HG03095 (cell line): ENCODE data around the gene BEGAIN.

Experiments used
- ATAC-seq: cut with Tn5 transposase; IDR thresholded peaks from one replicate; pipeline ENCODE4 v1.9.1; 2021; ENCODE audit warnings: moderate library complexity; ENCODE audit not compliant: unreplicated experiment

BEGAIN gene

DNA sequence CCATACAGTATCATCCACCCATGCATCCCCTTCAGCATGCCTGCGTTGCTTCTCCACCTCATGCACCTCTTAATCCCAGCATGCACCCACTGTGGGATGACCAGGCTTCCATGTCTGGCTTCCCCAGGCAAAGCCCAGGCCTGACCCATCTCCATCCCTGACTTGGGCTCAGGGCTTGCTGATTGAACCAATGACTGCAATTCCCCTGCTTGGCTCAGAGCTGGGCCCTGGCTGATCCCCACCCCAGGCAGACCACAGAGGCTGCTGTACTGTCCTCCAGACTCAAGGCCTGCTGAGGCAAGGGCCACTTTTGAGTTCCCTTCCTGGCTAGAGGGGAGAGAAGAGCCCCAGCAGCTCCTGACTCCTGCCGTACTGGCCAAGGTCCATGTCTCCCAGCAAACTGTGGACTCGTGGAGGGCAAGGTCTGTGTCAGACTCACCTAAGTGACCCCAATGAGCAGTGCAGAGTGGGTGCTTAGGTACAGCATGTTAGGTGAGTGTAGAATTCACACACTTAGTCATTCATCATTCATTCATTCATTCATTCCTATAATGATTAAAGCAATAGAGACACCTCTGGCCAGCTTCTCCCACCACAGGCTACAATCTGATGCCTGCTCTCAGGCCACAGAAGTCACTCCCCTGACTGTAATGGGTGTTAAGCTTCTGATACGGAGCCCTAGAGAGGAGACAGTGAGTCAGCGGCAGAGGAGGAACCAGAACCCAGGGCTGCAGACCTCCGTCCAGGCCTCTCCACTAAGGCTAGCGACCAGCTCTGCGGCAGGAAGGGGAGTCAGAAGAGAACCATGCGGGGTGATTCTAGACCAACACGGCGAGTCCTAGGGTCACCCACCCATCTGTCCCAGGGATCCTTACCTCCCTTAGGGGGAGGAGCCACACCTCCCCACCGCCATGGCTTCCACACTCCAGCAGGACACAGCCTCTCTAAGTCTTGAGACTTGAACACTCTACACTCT, 2.9 kb downstream of the BEGAIN start:
- no peak for ATAC-seq

DNA sequence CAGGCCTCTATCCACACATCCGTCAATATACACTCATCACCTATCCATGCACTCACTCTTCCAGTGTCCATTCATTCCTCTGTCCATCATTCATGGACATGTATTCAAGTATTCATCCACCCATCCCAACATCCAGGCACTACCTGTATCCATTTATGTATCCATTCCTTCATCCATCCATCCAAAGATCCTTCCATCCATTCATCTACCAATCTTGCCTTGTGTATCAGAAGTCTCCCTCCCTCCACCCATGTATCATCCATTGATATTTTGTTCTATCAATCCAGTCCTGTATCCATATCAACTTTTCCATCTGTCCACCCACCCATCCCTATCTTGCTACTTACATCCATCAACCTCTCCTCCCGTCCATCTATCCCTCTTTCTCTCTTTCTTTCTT, 4.0 kb downstream of the BEGAIN start:
- ATAC-seq: no peak

DNA sequence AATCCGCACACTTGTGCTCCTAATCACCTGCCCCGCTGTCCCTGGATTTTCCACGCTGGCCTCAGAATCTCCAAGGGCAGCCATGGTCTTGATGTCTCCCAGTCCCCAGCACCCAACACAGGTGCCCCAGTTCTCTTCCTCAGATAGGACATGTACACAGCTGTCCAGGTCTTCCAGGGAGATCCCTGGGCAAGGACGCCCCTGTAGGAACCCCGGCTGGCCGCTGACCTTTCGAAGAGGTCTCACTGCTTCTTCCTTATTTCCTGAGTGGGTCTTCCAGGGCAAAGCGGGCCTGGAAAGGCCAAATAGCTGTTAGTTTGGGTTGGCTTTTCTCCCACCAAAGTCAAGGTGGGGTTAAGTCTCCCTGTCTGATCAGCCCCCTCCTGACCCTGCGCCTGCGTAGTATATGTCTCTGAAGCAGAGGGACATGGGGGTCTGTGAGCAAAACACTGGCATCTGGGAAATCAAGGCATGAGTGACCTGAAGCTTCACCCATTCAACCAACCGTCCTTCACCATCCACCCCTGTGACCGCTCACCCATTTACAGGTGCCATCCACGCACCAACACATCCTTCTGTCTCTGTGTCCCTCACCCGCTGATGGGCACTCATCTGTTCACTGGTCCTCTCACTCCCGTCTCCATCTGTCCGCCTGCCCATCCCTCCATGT, 4.6 kb downstream of the BEGAIN start:
- no peak for ATAC-seq

DNA sequence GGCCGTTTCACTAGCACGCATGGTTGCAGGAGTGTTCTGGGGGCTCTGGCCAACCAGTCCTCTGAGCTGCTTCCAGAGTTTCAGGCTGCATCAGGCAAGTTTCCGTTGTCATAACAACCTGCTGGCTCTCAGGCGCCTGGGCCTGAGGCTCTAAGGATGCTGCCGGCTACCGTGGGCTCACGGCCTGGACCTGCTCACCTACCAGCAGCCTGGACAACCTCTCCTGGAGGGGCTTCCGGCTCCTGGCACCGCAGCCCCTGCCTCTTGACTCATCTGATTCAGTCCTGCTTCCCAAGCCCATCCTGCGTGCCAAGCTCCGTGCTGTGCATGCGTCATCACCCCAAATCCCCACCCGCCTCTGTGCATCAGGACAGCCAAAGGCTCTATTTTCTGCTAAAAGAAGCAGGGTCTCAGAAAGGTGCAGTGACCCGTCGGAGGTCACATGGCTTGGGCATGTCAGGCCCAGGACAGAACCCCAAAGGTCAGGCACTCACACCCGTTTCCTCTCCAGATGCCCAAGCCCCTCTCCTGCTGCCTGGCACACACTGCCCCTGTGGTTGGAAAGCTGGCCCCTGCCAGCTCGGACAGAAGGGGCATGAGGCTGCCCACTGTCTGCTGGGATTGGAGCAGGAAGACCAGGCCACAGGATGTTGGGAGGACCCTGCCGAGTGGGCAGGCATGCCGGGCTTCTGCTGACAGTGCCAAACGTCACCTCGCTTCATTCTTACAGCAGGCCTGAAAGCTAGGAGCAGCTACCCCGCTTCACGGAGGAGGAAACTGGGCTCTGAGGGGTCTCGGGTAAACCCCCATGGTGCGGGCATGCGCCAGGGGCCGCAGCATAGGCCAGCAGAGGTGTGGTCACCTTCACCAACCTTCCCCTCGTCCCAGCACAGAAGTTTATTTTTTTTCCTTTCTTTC, 5.7 kb downstream of the BEGAIN start:
- no peak for ATAC-seq

DNA sequence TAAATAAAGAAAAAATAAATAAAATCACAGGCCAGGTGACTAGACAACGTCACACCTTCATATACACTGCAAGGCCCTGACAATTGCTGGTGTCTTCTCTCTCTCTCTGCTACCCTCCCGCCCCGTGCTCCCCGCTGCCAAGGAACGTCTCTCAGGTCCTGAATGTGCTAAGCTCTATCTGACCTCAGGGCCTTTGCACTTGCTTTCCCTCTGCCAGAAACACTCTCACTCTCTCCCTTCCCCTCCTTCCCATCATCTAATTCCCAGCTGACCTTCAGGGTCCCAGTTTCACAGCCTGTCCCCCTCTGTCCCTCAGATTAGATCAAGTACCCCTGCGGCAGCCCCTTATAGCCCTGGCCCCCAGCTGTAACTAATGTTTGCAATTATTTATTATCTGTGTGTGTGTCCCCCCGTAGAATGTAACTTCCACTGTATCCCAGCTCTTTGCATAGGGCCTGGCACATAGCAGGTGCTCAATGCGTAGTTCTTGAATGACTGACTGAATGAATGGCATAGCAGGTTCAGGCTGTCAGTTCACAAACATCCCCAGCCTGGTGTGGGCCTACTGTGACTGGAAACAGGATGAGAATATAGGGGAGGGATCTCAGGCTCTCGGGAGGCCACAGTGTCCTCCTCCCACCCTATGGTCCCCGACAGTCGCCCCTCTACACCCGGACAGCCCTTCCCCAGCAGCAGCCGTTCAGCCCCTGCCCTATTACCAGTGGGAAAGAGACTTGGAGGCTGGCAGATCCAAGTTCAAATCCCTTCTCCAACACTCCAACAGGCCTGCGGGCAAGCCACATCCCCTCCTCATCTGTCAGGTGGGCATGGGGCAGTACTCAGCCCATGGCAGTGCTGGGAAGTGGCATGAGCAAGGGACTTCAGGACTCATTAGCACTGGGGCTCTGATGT, 6.6 kb downstream of the BEGAIN start:
- ATAC-seq: no peak

DNA sequence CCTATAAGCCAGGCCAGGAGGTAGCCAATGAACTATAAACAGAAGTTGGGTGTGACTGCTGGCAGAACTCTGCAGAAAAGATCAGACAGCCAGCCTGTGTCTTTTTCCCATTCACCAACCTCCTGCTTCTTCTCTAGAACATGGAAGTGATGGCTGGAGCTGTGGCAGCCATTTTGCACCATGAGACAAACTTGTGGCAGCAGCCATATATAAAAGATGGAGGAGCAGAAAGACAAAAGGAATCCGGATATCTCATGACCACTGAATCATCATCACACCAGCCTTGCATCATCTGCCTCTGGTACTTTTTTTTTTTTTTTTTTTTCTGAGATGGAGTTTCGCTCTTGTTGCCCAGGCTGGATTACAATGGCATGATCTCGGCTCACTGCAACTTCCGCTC, 8.7 kb downstream of the BEGAIN start:
- ATAC-seq: no peak

DNA sequence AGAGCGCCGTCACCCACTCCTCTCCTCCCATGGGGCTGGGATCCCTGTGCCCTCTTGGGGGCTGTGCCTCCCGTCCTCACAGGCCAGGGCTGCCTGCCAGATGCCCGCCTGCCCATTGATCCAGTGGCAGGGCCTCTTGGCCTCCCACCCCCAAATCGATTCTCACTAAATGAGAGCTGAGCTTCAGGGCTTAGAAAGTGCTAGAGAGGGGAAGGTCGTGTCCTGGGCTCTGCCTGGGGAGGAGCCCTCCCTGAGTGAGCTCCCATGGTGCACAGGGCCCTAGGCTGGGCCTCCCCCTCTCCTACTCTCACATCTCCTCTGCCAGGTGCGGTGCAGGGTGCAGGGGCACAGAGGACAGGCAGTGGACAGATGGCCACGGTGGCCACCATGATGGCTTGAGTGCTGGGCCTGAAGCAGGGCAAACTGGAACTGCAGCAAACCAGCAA, 9.2 kb downstream of the BEGAIN start:
- no peak for ATAC-seq

DNA sequence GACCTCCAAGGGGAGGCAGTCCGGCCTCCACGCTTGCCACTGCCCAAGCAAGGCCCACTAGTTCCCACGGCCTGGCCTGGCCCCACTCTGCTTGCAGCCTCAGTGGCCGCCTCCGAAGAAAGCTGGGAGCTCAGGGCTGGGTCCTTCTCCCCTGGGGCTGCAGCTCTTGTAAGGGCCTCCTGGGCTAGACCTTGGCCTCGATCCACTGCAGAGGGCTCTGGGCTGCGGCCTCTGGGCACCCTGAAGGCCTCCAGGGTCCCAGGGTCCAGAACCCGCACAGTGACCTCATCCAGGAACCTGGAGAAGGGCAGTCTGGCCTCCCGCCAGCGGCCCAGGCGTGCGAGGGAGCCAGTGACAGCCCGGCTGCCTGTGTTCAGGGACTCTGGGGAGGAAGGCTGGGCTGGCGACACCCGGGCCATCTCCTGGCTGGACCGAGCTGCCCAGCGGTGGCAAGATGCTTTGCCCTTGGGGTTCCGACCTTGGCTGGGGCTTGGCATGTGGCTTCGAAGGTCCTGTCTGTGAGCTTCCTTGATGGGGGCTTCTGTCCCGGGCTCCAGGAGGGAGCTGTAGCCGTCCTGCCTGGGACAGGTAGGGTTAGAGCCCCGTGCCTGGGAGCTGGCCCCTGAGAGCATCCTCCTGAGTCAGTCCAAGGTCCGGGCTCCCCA, 9.8 kb downstream of the BEGAIN start:
- ATAC-seq: no peak

DNA sequence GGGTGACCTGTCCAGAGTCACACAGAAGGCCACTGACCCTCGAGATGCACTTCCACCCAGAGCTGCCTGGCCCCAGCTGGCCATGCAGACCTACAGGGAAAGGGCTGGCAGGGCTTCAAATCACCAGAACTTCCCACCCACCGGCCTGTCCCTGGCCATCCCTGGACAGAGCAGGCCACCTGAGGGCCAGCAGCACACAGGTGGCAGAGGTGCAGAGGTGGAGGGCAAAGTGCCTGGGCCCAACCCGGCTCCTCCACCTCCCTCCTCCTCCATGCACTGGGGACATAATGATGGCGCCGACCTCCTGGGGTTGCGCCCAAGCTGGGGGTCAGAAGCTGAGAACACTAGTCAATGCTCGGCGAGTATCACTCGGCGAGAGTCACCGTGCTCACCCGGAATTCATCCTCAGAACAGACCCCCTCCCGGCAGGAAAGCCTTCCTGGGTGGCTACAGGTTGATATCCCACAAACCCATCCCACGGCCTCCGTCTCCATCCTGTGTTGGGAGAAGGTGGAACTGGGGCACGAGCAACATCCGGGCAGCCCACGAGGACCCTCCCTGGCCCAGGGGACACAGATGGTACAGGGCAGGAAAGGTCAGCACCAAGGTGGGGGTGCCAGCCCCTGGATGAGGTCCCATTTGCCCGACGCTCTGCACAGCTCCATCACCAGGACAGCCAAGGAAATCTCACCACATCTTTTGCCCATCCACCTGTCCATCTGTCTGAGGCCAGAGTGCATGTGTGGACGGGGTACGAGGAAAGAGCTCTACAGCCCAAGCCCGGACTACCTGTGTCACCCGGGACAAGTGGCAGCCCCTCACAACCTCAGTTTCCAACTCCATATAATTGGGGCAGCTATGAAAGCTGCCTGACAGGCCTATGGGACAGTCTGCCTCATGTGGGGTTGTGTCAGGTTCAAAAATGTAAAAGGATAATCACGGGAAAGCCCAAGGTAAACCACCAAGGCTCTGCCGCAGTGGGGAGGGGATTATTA, 10.8 kb downstream of the BEGAIN start:
- ATAC-seq: no peak

DNA sequence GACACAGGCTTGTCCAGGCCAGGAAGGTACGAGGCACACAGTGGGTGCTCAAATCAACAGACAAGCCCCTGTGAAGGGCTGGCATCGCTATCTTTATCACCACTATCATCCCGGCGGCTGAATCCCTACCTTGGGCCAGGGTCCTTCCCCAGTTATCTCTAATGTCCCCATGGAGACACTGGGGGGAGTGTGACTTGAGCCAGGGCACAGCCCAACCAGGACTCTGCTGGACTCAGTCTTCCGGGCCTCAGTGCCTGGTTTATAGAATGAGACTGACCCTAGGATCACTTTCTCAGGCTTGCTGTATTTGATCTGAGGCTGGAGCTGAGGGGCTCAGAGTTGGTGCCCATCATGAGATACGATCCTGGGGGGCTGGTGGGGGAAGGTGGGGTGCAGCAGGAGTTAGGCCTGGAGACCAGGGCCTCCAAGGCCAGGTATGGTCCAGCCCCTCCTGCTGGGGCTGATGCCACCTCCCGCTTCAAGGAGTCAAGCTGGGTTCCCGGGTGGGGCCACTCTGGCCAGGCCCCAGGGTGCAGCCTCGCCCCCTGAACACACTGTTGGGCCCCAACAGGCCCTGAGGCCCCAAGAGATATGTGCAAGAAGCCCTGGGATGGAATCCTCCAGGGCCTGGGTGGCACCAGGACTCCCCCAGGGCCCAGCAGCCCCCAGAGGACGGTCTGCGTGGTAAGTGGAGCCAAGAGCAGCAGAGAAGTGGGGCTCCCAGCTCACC, 11.8 kb downstream of the BEGAIN start:
- ATAC-seq: no peak

DNA sequence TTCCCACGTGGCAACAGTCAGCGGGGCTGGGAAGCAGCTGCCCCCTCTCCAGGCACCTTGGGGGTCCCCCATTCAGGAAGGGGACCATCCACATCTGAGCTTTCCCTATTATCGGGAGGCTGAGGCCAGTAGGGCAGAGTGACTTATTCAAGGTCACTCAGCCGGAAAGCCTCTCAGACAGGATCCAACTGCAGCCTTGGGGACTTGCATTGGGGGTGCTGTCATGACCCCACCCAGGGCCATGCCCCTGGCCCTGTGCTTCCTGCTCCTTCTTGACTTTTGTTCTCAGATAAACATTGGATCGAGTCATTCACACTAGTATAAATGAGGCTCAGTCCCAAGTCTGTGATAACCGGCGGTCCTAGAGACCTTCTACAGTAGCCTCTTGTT, 12.6 kb downstream of the BEGAIN start:
- ATAC-seq: no peak

DNA sequence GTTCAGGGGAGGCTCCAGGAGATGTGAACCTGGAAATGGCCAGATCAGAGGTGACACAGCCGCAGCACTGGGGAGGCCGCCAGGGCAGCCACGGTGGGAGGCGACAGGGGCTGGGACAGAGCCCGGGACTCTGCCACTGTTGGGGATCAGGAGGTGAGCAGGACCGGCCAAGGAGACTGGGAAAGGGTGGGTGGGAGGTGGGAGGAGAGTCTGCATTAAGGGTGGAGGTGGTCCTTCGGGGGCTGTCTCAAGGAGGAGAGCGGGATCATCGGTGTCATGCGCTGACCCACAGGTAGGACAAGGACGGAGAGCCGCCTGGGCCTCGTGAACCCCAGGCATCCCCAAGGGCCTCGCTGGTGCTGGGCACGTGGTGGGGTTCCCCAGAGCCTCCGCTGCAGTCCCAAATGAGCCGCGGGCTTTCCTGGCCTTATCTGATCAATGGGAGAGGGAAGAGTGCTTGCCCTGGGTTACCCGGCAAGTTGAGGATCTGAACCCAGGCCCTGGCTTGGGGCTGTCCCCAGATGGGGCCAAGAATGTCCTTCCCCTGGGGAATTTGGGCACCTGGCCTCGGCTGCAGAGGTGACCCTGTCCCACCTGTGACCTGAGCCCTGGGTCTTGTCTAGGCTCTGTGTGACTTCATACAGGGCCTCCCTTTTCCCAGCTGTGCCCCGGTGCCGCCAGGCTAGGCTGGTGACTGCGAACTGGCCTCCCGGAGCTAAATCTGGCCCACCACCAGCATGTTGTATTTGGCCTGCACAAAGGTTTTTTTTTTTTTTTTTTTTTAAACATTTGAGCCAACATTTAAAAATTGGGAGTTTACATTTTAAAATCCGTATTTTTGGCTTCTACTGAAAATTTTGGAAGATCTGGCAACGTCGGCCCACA, 13.2 kb downstream of the BEGAIN start:
- no peak for ATAC-seq

DNA sequence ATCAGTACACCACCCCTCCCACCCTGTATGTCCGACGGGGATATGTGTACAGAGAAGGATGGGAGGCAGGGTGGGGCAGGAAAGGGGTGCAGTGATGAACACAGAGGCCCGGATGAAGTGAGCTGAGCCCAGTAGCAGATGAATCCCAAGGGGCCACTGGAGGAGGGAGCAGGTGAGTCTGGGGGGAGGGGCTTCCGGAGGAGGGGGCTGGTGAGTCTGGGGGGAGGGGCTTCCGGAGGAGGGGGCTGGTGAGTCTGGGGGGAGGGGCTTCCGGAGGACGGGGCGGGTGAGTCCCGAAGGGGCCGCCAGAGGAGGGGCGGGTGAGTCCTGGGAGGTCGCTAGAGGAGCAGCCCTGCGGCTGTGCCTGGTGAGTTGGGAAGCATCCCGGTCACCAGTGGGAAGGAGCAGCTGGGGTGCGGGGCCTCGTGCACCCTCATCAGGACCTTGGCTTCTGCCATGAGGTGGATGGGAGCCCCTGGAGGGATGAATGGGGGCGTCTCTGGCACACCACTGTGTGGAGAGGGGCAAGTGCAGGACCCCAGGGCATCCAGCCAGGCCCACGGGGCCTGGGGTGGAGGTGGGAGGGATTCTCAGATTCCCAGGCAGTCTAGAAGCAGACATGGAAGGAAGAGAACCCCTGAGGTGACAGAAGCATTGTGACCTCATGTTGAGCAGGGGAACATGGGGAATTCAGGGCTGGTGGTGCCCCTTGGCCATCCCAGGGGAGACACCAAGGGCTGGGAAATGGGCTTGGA, 14.0 kb downstream of the BEGAIN start:
- ATAC-seq: no peak

DNA sequence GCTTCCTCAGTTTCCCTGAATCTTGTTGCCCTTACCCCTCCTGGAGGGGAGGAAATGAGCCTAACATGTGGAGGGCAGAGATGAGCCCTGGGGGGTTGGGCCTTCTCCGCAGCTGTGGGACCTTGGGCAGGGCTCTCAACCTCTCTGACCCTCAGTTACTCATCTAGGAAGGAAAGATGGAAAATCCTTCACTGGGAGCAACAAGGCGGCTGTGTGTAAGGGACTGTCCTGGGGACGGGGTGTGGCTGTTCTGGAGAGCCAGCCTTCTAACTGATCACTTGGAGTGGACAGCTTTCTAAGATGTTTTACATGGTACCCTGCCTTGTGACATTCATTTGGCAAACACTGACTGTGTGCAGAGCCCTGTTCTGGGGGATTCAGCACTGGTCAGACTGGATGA, 14.7 kb downstream of the BEGAIN start:
- no peak for ATAC-seq

DNA sequence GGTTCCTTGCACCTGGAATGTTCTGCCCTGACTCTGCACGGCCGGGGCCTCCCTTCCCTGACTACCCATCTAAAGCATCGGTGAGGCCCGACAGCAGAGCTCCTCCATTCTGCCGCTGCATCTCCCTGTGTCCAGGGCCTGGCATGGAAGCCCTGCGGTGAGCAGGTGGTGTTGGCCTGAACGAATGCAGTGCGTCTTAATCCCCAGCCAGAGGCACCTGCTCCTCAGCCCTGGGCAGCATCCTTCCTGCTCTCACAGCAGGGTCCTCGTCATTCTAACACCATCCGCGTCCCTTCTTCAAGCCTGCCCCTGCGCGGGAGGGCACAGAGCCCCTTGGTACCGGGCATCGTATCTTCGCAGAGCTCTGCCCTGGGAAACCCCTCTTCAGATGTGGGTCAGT, 15.4 kb downstream of the BEGAIN start:
- ATAC-seq: no peak
